SK-N-DZ (cell line): ENCODE results near the gene ENTPD3.
"Not testable (repeated sequence)": the region's sequence is repeated elsewhere in the genome, so short reads cannot be mapped to it uniquely, and the experiment has no call there.

Source experiments
- DNase-seq: peaks from one replicate; pipeline ENCODE4 v3.0.0-alpha.2; 2015; ENCODE audit warnings: low spot score

The ENTPD3 gene

GRCh38 chr3:40460481-40460880 lies 73.5 kb downstream of the ENTPD3 start:
- DNase-seq = not testable (repeated sequence)

GRCh38 chr3:40461161-40461560 lies 74.2 kb downstream of the ENTPD3 start:
- no peak for DNase-seq

DNA sequence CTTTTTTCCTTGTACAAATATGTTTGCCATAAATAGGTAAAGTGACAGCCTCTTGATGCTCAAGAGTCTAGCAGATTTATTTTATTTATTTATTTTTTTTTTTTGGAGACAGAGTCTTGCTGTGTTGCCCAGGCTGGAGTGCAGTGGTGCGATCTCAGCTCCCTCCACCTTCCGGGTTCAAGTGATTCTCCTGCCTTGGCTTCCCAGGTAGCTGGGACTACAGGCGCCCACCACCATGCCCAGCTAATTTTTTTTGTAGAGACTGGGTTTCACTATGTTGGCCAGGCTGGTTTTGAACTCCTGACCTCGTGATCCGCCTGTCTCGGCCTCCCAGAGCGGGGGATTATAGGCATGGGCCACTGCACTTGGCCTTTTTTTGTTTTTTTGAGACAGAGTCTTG lies 75.9 kb downstream of the ENTPD3 start:
- not testable (repeated sequence) for DNase-seq

DNA sequence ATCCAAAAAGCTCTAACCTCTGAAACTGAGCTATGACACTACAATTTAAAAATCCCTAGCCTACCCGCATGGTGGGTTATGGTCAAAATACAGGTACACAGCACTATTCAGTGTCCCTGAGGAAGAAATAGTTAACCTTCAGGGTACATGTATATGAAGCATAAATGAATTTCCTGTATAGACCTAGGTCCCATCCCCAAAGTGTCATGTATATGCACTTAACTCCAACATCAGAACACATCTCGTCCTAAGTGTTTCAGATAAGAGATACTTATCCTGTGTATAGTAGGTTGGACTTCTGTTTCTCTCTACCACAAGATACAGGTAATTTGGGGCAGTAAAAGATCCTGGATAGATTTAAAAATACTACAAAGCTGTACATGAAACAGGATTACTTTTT lies 76.6 kb downstream of the ENTPD3 start:
- DNase-seq = no peak

- no peak for DNase-seq
These were observed 77.5 kb downstream of the ENTPD3 start for GRCh38 chr3:40464339-40465110.

- DNase-seq = no peak
These were observed 78.1 kb downstream of the ENTPD3 start for GRCh38 chr3:40465111-40465407.

DNA sequence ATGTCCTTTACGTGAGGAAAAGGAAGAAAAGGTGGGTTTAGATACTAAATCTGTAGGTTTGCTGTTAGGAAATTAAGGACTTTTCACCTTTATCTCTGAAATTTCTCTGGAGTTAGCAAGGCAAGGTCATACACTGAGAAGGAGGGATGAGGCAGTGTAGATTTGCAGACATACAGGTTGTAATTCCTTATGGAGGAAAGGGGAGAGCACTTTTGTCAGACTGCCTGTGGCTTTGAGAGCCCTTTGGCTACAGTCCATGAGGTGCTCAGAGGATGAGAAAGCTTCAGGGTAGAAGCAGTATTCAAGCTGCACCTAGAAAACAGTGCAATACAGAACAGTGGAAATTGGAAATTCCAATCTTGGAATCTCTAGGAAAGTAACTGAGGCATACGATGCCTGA lies 78.5 kb downstream of the ENTPD3 start:
- no peak for DNase-seq

DNA sequence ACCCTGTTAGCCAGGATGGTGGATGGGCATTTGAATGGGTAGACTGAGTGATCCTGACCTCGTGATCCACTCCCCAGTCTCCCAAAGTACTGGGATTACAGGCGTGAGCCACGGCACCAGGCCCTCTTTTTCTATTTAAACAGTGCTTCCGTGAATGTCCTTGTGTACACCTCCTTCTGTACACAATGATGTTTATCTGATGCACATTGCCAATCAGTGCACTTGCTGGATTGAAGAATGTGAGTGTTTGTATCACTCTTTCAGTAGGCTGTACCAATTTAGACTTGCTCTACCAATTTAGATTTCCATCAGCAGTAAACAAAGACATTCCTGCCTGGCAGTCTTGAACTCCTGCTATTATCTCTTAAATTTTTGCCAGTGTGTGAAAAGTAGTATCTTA lies 81.0 kb downstream of the ENTPD3 start:
- no peak for DNase-seq

DNA sequence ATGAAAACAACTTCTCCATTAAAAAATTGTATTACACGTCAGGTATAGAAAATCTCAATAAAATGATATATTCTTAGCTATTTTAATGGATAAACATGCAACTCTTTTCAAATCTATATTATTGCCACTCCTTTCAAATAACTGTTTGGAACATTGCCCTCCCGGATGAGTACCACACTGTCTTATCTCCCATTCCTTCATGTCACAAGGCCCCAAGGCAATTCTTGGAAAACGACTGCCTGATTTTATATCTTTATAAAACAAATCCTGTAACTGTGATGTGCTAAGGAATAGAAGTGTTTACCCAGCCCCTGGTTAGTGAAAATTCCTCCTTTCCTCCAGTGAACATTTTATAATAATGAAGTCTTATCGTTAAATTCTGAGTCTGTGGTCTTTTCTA lies 83.7 kb downstream of the ENTPD3 start:
- no peak for DNase-seq

- DNase-seq = peak; percentile 61
These were observed 89.8 kb downstream of the ENTPD3 start, which contains the start of gene ZNF619 for GRCh38 chr3:40476478-40477470. Gene ZNF619 (plus strand): TSS chr3:40477122. CDS start chr3:40477980, 858 bp downstream.

GRCh38 chr3:40477666-40478065 lies 90.7 kb downstream of the ENTPD3 start:
- DNase-seq = no peak
